HCT116 (cell line): ENCODE measurements around the gene NUDT14. TPM values are rescaled to one million over a fixed set of nuclear protein-coding genes. Genes with fewer than 3 reads are reported as not detected.
A peak's percentile ranks its signal among the peaks of the same experiment; 100 is the strongest.

Experiments
- ATAC-seq: fragments of 200-7000 bp; cut with Tn5 transposase; 2 replicates; pipeline ENCODE4 v1.9.1; 2020; ENCODE audit warnings: mild to moderate bottlenecking, moderate library complexity
- BruUV-seq: library from RNA; stranded (reverse); fragments of 400-500 nt; replicated peaks from 2 replicates; lab custom pipeline; 2021; lab: Mats Ljungman, UMichigan
- CTCF ChIA-PET: fragments of 300-600 bp; sonication (Branson Sonifier 250); formaldehyde crosslinking; loops from one replicate; lab custom pipeline; 2021; ENCODE audit warnings: antibody characterized with exemption; lab: Charles Lee
- POLR2A ChIA-PET: fragments of 300-600, 350-600 bp; sonication (Branson Sonifier 250); formaldehyde crosslinking; loops from one replicate; lab custom pipeline; 2021; ENCODE audit warnings: antibody characterized with exemption; lab: Charles Lee
- RAD21 ChIA-PET, 2 experiments: fragments of 300-600 bp; sonication (Branson Sonifier 250); formaldehyde crosslinking; loops; one replicate each; lab custom pipeline; 2023; ENCODE audit warnings: low total read pairs in 2 of 2; ENCODE audit not compliant: uncharacterized antibody in 2 of 2, unreplicated experiment in 2 of 2, low non-redundant PET in 1 of 2; lab: Charles Lee
- DNase-seq: peaks from one replicate; pipeline ENCODE4 v3.0.0-alpha.2; 2010; ENCODE audit warnings: low read depth, low spot score
- H2AFZ ChIP-seq: fragments of 200-600 bp; shearing (Covaris generic), sonication (generic); 2 replicates; pipeline ENCODE4 v1.6.1; 2017; ENCODE audit warnings: low read depth, mixed run types, mixed read lengths, antibody characterized with exemption, low read length; ENCODE audit not compliant: poor library complexity, severe bottlenecking
- H3K27ac ChIP-seq: 2 replicates; pipeline ENCODE4 v1.5.1; 2012; ENCODE audit warnings: low read depth, low read length
- H3K27me3 ChIP-seq: fragments of 200-600 bp; sonication (generic); 2 replicates; pipeline ENCODE4 v1.6.1; 2016; ENCODE audit warnings: mixed run types, low read length, mixed read lengths; ENCODE audit not compliant: insufficient read depth
- H3K36me3 ChIP-seq, 2 experiments: fragments of 200-500 bp in 1 of 2; fragments of 200-600 bp in 1 of 2; sonication (Bioruptor generic) in 1 of 2; sonication (generic) in 1 of 2; 2 replicates each; pipeline versions ENCODE4 v1.5.1 to v1.6.1; 2014 to 2016; ENCODE audit warnings: low read length in 2 of 2, inconsistent platforms in 1 of 2, mixed read lengths in 1 of 2, mixed run types in 1 of 2; ENCODE audit not compliant: insufficient read depth in 2 of 2, control insufficient read depth in 1 of 2
- H3K4me1 ChIP-seq, 2 experiments: fragments of 200-600 bp in 1 of 2; sonication (generic) in 1 of 2; 2 replicates each; pipeline versions ENCODE4 v1.5.1 to v1.6.1; 2012 to 2017; ENCODE audit warnings: low read length in 2 of 2, inconsistent platforms in 1 of 2, mild to moderate bottlenecking in 1 of 2, mixed read lengths in 1 of 2, mixed run types in 1 of 2, moderate library complexity in 1 of 2; ENCODE audit not compliant: insufficient read depth in 2 of 2, control insufficient read depth in 1 of 2
- H3K4me2 ChIP-seq: fragments of 200-600 bp; sonication (generic); 2 replicates; pipeline ENCODE4 v1.6.1; 2017; ENCODE audit warnings: mixed run types, low read length, mixed read lengths
- H3K4me3 ChIP-seq, 2 experiments: fragments of 200-600 bp in 1 of 2; sonication (generic) in 1 of 2; replicated peaks in 1 of 2; 2 replicates each; pipeline ENCODE4 v1.5.1; 2011 to 2016; ENCODE audit warnings: low read length in 2 of 2, control low read depth in 1 of 2, low read depth in 1 of 2, mild to moderate bottlenecking in 1 of 2, mixed read lengths in 1 of 2, mixed run types in 1 of 2
- H3K79me2 ChIP-seq: fragments of 200-600 bp; sonication (generic); 2 replicates; pipeline ENCODE4 v1.6.1; 2017; ENCODE audit warnings: mild to moderate bottlenecking, mixed run types, low read length, moderate library complexity, mixed read lengths; ENCODE audit not compliant: insufficient read depth
- H3K9ac ChIP-seq: fragments of 200-600 bp; sonication (generic); 2 replicates; pipeline ENCODE4 v1.6.1; 2016; ENCODE audit warnings: low read length, mixed read lengths
- H3K9me2 ChIP-seq: fragments of 200-600 bp; sonication (generic), shearing (Covaris generic); 2 replicates; pipeline ENCODE4 v1.6.1; 2017; ENCODE audit warnings: mixed run types, mild to moderate bottlenecking, moderate library complexity; ENCODE audit not compliant: insufficient read depth
- H3K9me3 ChIP-seq, 2 experiments: fragments of 200-500 bp in 1 of 2; fragments of 200-600 bp in 1 of 2; sonication (Bioruptor generic) in 1 of 2; sonication (generic) in 1 of 2; 2 replicates each; pipeline ENCODE4 v1.6.1; 2014 to 2017; ENCODE audit warnings: low read length in 2 of 2, mixed read lengths in 2 of 2, inconsistent platforms in 1 of 2, low read depth in 1 of 2, mild to moderate bottlenecking in 1 of 2, mixed run types in 1 of 2, moderate library complexity in 1 of 2; ENCODE audit not compliant: control insufficient read depth in 1 of 2, insufficient read depth in 1 of 2
- H4K20me1 ChIP-seq: fragments of 200-600 bp; sonication (generic), shearing (Covaris generic); 2 replicates; pipeline ENCODE4 v1.6.1; 2017; ENCODE audit warnings: mixed run types, mild to moderate bottlenecking, moderate library complexity; ENCODE audit not compliant: insufficient read depth
- intact Hi-C: fragments of 100-400 bp; cut with micrococcal nuclease; formaldehyde crosslinking; loops from 2 replicates; pipeline ENCODE4 v1.10.0; 2022
- total RNA-seq: library from RNA; stranded (reverse); gene quantifications from one replicate; pipeline ENCODE4 v1.2.1, GENCODE V29; 2021; ENCODE audit not compliant: unreplicated experiment
- TF ChIP-seq, protein P1 (sequence below): IDR thresholded peaks from 2 replicates; pipeline ENCODE4 v1.6.1; 2012; ENCODE audit warnings: low read depth
- TF ChIP-seq, protein P2 (sequence below): IDR thresholded peaks from 2 replicates; pipeline ENCODE4 v1.6.1; 2012
- TF ChIP-seq, protein P3 (sequence below), 3 experiments: fragments of 200-600 bp in 1 of 3; sonication (generic) in 1 of 3; IDR thresholded peaks in 2 of 3; conservative IDR thresholded peaks in 1 of 3; 2 replicates each; pipeline ENCODE4 v1.5.1; 2012 to 2017; ENCODE audit warnings: low read depth in 2 of 3, low read length in 2 of 3, antibody characterized with exemption in 1 of 3, borderline replicate concordance in 1 of 3, control low read depth in 1 of 3, mild to moderate bottlenecking in 1 of 3, mixed read lengths in 1 of 3, mixed run types in 1 of 3, moderate library complexity in 1 of 3; ENCODE audit not compliant: insufficient read depth in 1 of 3

The NUDT14 gene
- total RNA-seq, 1 experiment from 2014 or later = 56.1 TPM

DNA sequence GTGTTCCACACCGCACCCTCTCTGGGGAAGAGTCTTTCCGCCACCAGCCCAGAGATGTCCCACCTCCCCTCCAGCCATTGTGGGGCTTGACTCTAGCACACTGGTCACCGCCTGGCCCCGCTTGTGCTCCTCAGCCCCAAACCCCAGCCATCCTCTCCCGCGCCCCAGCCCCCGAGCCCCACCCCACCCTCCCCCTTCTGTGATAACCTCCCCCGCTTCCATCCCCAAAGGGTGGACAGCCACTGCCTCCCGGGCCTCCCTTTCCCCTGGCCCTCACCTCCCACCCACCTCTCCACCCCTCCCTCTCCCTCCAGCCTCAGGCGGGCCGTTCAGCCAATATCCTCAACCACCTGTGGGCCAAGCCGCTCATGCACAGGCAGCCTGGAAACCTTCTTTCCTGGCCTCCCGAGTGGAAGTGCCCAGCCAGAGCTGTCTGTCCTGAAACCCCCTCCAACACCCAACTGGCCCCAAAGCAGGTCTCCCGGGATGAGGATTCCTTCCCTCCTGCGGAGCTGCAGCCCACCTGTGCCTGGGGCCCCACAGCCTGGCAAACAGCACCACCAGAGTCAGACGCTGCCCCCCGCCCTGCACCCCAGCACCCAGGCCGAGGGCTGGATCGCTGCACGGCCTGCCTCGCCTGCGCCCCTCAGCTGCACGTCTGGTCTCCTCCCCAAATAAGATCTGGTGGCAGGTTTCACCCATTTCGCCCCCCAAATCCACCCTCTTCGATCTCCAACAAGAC is 27.1 kb upstream of the NUDT14 start:
- ATAC-seq = no peak
- H3K9me3 ChIP-seq = no peaks in the 10 kb centered on the region
- TF ChIP-seq, protein P1, sequence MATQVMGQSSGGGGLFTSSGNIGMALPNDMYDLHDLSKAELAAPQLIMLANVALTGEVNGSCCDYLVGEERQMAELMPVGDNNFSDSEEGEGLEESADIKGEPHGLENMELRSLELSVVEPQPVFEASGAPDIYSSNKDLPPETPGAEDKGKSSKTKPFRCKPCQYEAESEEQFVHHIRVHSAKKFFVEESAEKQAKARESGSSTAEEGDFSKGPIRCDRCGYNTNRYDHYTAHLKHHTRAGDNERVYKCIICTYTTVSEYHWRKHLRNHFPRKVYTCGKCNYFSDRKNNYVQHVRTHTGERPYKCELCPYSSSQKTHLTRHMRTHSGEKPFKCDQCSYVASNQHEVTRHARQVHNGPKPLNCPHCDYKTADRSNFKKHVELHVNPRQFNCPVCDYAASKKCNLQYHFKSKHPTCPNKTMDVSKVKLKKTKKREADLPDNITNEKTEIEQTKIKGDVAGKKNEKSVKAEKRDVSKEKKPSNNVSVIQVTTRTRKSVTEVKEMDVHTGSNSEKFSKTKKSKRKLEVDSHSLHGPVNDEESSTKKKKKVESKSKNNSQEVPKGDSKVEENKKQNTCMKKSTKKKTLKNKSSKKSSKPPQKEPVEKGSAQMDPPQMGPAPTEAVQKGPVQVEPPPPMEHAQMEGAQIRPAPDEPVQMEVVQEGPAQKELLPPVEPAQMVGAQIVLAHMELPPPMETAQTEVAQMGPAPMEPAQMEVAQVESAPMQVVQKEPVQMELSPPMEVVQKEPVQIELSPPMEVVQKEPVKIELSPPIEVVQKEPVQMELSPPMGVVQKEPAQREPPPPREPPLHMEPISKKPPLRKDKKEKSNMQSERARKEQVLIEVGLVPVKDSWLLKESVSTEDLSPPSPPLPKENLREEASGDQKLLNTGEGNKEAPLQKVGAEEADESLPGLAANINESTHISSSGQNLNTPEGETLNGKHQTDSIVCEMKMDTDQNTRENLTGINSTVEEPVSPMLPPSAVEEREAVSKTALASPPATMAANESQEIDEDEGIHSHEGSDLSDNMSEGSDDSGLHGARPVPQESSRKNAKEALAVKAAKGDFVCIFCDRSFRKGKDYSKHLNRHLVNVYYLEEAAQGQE = no peak
- TF ChIP-seq, protein P2, sequence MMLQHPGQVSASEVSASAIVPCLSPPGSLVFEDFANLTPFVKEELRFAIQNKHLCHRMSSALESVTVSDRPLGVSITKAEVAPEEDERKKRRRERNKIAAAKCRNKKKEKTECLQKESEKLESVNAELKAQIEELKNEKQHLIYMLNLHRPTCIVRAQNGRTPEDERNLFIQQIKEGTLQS = no peak
- TF ChIP-seq, all 23 proteins: peak for 0
- POLR2A ChIA-PET = no interaction called here
- intact Hi-C loops = no loop called here
- CTCF ChIA-PET = interaction anchor here (0.6 to 1.4 kb wide), 2 partner anchors 88 to 144 kb away, joined by 3 to 6 read pairs; no protein-coding TSS in a partner anchor
- H3K27ac ChIP-seq = no peak overlapping the region
- RAD21 ChIA-PET = no interaction called here
- H3K27me3 ChIP-seq = no peaks in the 10 kb centered on the region
- H3K4me3 ChIP-seq = no peak overlapping the region
- BruUV-seq = no TSS peak
- no peak overlapping the region for H3K9ac ChIP-seq
- no peaks in the 10 kb centered on the region for H3K9me2 ChIP-seq
- no peak overlapping the region for H2AFZ ChIP-seq
- no peak for DNase-seq
- peaks cover 3 to 6% of the 10 kb centered on the region in 2 experiments; a peak in 2 of 4 replicates for H3K4me1 ChIP-seq
- no peaks in the 10 kb centered on the region for H3K36me3 ChIP-seq
- no peaks in the 10 kb centered on the region for H3K79me2 ChIP-seq
- H4K20me1 ChIP-seq = no peaks in the 10 kb centered on the region
- H3K4me2 ChIP-seq = no peak overlapping the region

GRCh38 chr14:105207460-105207901 is 26.4 kb upstream of the NUDT14 start:
- intact Hi-C loops = no loop called here
- ChIA-PET RAD21 (interaction anchor here in 1 of 2 experiments (0.5 kb wide), 1 partner anchor 274 kb away, joined by 3 read pairs; no protein-coding TSS in a partner anchor), POLR2A (no interaction called here), CTCF (interaction anchor here (1.4 kb wide), 1 partner anchor 144 kb away, joined by 6 read pairs; no protein-coding TSS in a partner anchor)
- Histone ChIP-seq H3K9ac (no peak overlapping the region), H3K27ac (no peak overlapping the region), H2AFZ (no peak overlapping the region), H3K27me3 (no peaks in the 10 kb centered on the region), H3K36me3 (no peaks in the 10 kb centered on the region), H3K4me3 (no peak overlapping the region), H3K9me2 (no peaks in the 10 kb centered on the region), H3K4me1 (peaks cover 3 to 11% of the 10 kb centered on the region in 2 experiments; a peak in 2 of 4 replicates), H3K9me3 (no peaks in the 10 kb centered on the region), H4K20me1 (no peaks in the 10 kb centered on the region), H3K4me2 (no peak overlapping the region), H3K79me2 (no peaks in the 10 kb centered on the region)
- DNase-seq (no peak), ATAC-seq (peak; percentile 35)
- BruUV-seq = no TSS peak
- TF ChIP-seq, protein P1 = no peak
- TF ChIP-seq, protein P3, sequence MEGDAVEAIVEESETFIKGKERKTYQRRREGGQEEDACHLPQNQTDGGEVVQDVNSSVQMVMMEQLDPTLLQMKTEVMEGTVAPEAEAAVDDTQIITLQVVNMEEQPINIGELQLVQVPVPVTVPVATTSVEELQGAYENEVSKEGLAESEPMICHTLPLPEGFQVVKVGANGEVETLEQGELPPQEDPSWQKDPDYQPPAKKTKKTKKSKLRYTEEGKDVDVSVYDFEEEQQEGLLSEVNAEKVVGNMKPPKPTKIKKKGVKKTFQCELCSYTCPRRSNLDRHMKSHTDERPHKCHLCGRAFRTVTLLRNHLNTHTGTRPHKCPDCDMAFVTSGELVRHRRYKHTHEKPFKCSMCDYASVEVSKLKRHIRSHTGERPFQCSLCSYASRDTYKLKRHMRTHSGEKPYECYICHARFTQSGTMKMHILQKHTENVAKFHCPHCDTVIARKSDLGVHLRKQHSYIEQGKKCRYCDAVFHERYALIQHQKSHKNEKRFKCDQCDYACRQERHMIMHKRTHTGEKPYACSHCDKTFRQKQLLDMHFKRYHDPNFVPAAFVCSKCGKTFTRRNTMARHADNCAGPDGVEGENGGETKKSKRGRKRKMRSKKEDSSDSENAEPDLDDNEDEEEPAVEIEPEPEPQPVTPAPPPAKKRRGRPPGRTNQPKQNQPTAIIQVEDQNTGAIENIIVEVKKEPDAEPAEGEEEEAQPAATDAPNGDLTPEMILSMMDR (IDR thresholded peaks at IDR 0.05 in 2 of 3, conservative IDR thresholded peaks at IDR 0.05 in 1 of 3; ENCODE audit: borderline replicate concordance in 1 of 3, insufficient read depth in 1 of 3, low read depth in 2 of 3, low read length in 2 of 3) = peak in 2 of 3 experiments; percentile 3 to 18; a peak in 1 of 6 replicates
